ENCODE data around the gene ADAT1.

ADAT1 gene

GRCh38 chr16:75575958-75576357 is 47.1 kb downstream of the ADAT1 start:
- TF ChIP-seq, protein P1, sequence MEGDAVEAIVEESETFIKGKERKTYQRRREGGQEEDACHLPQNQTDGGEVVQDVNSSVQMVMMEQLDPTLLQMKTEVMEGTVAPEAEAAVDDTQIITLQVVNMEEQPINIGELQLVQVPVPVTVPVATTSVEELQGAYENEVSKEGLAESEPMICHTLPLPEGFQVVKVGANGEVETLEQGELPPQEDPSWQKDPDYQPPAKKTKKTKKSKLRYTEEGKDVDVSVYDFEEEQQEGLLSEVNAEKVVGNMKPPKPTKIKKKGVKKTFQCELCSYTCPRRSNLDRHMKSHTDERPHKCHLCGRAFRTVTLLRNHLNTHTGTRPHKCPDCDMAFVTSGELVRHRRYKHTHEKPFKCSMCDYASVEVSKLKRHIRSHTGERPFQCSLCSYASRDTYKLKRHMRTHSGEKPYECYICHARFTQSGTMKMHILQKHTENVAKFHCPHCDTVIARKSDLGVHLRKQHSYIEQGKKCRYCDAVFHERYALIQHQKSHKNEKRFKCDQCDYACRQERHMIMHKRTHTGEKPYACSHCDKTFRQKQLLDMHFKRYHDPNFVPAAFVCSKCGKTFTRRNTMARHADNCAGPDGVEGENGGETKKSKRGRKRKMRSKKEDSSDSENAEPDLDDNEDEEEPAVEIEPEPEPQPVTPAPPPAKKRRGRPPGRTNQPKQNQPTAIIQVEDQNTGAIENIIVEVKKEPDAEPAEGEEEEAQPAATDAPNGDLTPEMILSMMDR (IDR thresholded peaks at IDR 0.05; ENCODE audit: extremely low read depth, missing control alignments) = no peak
- no peak for DNase-seq (ENCODE audit: low spot score)

GRCh38 chr16:75573955-75574354 is 49.1 kb downstream of the ADAT1 start:
- TF ChIP-seq, protein P1 (IDR thresholded peaks at IDR 0.05; ENCODE audit: extremely low read depth, missing control alignments) = no peak
- no peak for DNase-seq (ENCODE audit: low spot score)

DNA sequence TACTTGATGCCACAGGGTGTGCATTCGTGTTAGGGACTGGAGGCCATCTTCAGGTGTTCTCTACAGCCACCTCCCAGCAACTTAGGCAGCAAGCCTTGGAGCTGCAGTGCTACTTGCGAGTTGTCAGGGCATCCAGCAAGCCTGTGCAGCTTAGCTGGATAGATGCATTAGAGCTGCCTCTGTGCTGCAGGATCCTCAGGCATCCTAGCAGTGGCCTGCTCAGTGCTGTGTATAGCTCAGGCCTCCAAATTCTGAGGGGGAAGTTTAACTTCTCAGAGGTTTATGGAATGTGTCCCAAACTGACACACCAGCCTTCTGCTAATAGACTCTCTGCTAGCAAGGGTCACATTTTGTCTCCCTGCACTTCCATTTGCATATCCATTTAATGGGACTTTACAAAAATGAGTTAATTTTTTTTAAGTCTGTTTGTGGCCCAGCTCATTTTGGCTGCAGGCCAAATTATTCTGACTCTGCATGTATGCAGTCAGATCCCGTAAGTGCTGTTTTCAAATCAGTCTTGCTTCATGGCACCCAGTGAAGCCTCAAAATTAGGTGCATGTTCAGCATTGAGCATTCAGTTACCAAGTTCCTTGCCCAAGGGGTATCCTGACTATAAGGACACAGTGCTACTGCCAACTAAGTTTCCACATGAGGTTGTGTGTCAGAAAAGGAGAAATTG is 50.1 kb downstream of the ADAT1 start:
- no peak for DNase-seq (ENCODE audit: low spot score)
- TF ChIP-seq, protein P1 (IDR thresholded peaks at IDR 0.05; ENCODE audit: extremely low read depth, missing control alignments) = no peak

DNA sequence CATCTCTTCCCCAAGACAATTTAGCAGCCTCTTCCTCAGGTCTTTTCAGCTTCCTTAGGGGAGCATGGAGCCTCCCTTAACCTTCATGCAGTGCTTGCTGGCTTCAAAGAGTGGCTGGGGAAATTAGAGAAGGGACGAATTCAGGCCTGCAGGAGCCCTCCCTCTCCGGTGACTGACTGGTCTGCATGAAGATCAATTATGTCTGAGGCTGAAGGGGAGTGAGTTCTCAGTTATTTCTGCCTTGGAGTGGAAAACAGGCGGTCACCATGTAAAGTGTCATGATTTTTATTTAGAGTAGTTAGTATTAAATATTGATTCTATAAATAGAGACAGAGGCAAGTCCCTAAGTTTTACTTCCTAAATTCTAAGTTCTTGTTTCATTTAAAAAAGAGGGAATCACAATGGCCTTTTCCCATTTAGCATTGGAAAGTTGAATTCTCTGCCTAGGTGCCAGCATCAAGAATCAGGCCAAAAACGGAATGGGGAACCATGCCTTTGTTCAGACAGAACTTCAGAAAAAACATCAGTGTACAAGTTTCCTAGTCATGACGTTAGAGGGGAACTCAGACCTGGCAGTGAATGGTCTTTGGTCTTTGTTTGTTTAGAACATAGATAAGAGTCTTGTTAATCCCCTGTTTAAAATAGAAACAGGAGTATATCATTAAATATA is 52.5 kb downstream of the ADAT1 start:
- peak; percentile 41 for DNase-seq (ENCODE audit: low spot score)
- TF ChIP-seq, protein P1 (IDR thresholded peaks at IDR 0.05; ENCODE audit: extremely low read depth, missing control alignments) = no peak

DNA sequence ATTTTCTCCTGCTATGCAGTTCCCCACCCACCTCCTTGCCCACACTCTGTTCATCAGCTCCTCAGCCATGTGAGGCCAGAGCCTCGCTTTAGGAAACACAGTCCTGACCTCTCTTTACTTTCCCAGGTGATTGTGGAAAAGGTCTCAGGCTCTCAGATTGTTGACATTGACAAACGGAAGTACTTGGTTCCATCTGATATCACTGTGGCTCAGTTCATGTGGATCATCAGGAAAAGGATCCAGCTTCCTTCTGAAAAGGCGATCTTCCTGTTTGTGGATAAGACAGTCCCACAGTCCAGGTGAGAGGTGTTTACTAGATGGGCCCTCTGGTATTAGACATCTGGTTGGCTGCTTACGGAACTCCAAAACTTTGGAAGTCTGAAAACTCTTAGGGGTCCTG is 55.2 kb downstream of the ADAT1 start:
- TF ChIP-seq, protein P1 (IDR thresholded peaks at IDR 0.05; ENCODE audit: extremely low read depth, missing control alignments) = no peak
- DNase-seq (ENCODE audit: low spot score) = no peak

DNA sequence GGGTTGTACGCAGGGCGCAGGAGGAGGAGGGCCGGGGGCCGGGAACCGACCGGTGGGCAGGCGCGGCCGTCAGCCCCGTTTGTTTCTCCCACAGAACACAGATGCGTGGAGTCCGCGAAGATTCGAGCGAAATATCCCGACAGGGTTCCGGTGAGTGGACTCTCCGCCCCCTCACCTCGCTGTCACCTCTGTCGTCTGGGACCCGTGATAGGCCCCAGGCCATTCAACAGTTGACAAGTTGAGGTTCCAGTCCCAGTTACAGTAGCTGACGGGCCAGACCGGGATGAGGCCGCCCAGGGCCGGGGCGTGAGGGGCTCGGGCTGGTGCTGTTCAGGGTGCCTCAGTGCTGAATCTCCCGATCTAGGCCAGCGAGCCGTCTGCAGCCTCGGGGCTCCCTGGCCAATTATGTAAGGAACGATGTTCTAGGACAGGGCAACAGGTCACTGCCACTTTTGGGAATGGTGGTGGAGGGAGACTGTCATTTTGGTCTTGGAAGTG is 56.3 kb downstream of the ADAT1 start:
- TF ChIP-seq, protein P1 (IDR thresholded peaks at IDR 0.05; ENCODE audit: extremely low read depth, missing control alignments) = no peak
- peak; percentile 19 for DNase-seq (ENCODE audit: low spot score)

GRCh38 chr16:75566040-75566757 is 56.9 kb downstream of the ADAT1 start, which contains the start of gene GABARAPL2:
Gene GABARAPL2, plus strand, starts transcription at chr16:75566379. Its CDS starts 108 bp downstream, at chr16:75566487.
- DNase-seq (ENCODE audit: low spot score) = peak; percentile 94
- TF ChIP-seq, protein P1 (IDR thresholded peaks at IDR 0.05; ENCODE audit: extremely low read depth, missing control alignments) = no peak
